ENCODE measurements around the gene DDN. TPM values are rescaled to one million over a fixed set of nuclear protein-coding genes. Genes with fewer than 3 reads are reported as not detected.

Gene DDN
- total RNA-seq, 1 experiment from 2014 or later, result 0.35 TPM

- H2BK15ac ChIP-seq (ENCODE audit: low read depth, low read length), result no peak overlapping the region
- no peak overlapping the region for H3K23ac ChIP-seq (ENCODE audit: insufficient read length, low read depth, low read length)
- H2AK5ac ChIP-seq (ENCODE audit: insufficient read length, low read length), result no peak overlapping the region
- no peak for TF ChIP-seq CTCF (conservative IDR thresholded peaks at IDR 0.05)
- no peak overlapping the region for H2BK5ac ChIP-seq (ENCODE audit: insufficient read length, low read length)
- H3K23me2 ChIP-seq (ENCODE audit: insufficient read length, low read depth, low read length, poor library complexity, severe bottlenecking), result no peaks in the 10 kb centered on the region
- H3K79me1 ChIP-seq (ENCODE audit: insufficient read depth, low read depth, low read length, poor library complexity, severe bottlenecking), result no peaks in the 10 kb centered on the region
- H3K27me3 ChIP-seq (ENCODE audit: insufficient read depth, low read length), result no peaks in the 10 kb centered on the region
- no peaks in the 10 kb centered on the region for H3K9me3 ChIP-seq (ENCODE audit: control insufficient read depth, low read depth, low read length)
- no peak overlapping the region for H2AFZ ChIP-seq (ENCODE audit: low read length)
- no peak overlapping the region for H3K56ac ChIP-seq (ENCODE audit: insufficient read length, low read depth, low read length)
- no peak overlapping the region for H3T11ph ChIP-seq (ENCODE audit: low read length)
- H3K4me3 Mint-ChIP-seq, result no peak overlapping the region
- H3K4me1 ChIP-seq (ENCODE audit: insufficient read depth, low read length), result no peaks in the 10 kb centered on the region
- no peak overlapping the region for H3K9ac ChIP-seq (ENCODE audit: extremely low read depth, insufficient read length, low read length)
- H3K4me1 Mint-ChIP-seq, result peaks cover 4 to 5% of the 10 kb centered on the region in 2 experiments; a peak in 3 of 4 replicates
- no peaks in the 10 kb centered on the region for H3K79me2 ChIP-seq (ENCODE audit: insufficient read depth, low read length)
- no peak overlapping the region for H3K27ac Mint-ChIP-seq
- peaks cover 0 to 16% (median 2%) of the 10 kb centered on the region in 3 experiments; a peak in 3 of 7 replicates for H3K36me3 Mint-ChIP-seq (ENCODE audit: insufficient read depth in 1 of 3, low read depth in 3 of 3)
- H3K9me3 Mint-ChIP-seq, result no peaks in the 10 kb centered on the region
- no peaks in the 10 kb centered on the region; the same call in 1 of the 2 replicates for H3K27me3 Mint-ChIP-seq (ENCODE audit: low read depth)
- no peak overlapping the region for H3K27ac ChIP-seq (ENCODE audit: insufficient read length, low read depth, low read length)
- no peak overlapping the region for H4K5ac ChIP-seq (ENCODE audit: insufficient read length, low read depth, low read length)
- no peak overlapping the region for H2BK120ac ChIP-seq (ENCODE audit: low read depth, low read length, poor library complexity, severe bottlenecking)
- no peak overlapping the region for H2BK20ac ChIP-seq (ENCODE audit: low read depth, low read length, poor library complexity, severe bottlenecking)
- H3K14ac ChIP-seq (ENCODE audit: insufficient read depth, low read length), result no peak overlapping the region
- H3K4me2 ChIP-seq (ENCODE audit: insufficient read depth, insufficient read length, low read length), result no peak overlapping the region
- no peak overlapping the region for H4K91ac ChIP-seq (ENCODE audit: insufficient read length, low read depth, low read length)
- H3K18ac ChIP-seq (ENCODE audit: insufficient read length, low read depth, low read length), result no peak overlapping the region
- H2BK12ac ChIP-seq (ENCODE audit: insufficient read length, low read depth, low read length), result no peak overlapping the region
- DNase-seq, result no peak
- no peaks in the 10 kb centered on the region for H4K20me1 ChIP-seq (ENCODE audit: control insufficient read depth, insufficient read depth, insufficient read length)
- H4K8ac ChIP-seq (replicated peaks; ENCODE audit: insufficient read length, low read depth, low read length), result no peak overlapping the region
- no peak overlapping the region for H3K4ac ChIP-seq (ENCODE audit: low read depth, low read length)
- no CpG with 5 or more reads among the region's 1 CpG for WGBS (ENCODE audit: extremely low coverage, insufficient read length, low lambda C conversion rate)
These were observed 9.8 kb upstream of the DDN start for GRCh38 chr12:49008943-49009342.
